ENCODE data around the gene DOCK11.
A peak's percentile ranks its signal among the peaks of the same experiment; 100 is the strongest.

The DOCK11 gene

GRCh38 chrX:118493653-118494297, 1.8 kb upstream of the DOCK11 start:
- no peak overlapping the region for H3K4me3 ChIP-seq (ENCODE audit: low read length)
- no peak for TF ChIP-seq ZNF274 (IDR thresholded peaks at IDR 0.05; ENCODE audit: low read depth, low read length)

GRCh38 chrX:118495958-118496762, 545 bp downstream of the DOCK11 start:
- TF ChIP-seq ZNF274 (IDR thresholded peaks at IDR 0.05; ENCODE audit: low read depth, low read length), result no peak

GRCh38 chrX:118496763-118497079, 1.1 kb downstream of the DOCK11 start:
- TF ChIP-seq ZNF274 (IDR thresholded peaks at IDR 0.05; ENCODE audit: low read depth, low read length), result no peak

More at GRCh38 chrX:118495958-118496762, 545 bp downstream of the DOCK11 start:
- H3K4me3 ChIP-seq (ENCODE audit: low read length), result peak overlapping the region; percentile 77

GRCh38 chrX:118497180-118497818, 1.7 kb downstream of the DOCK11 start:
- TF ChIP-seq ZNF274 (IDR thresholded peaks at IDR 0.05; ENCODE audit: low read depth, low read length), result no peak

More at GRCh38 chrX:118496763-118497079, 1.1 kb downstream of the DOCK11 start:
- peak overlapping the region; percentile 77 for H3K4me3 ChIP-seq (ENCODE audit: low read length)

GRCh38 chrX:118498351-118498750, 2.7 kb downstream of the DOCK11 start:
- H3K4me3 ChIP-seq (ENCODE audit: low read length), result no peak overlapping the region
- no peak for TF ChIP-seq ZNF274 (IDR thresholded peaks at IDR 0.05; ENCODE audit: low read depth, low read length)

More at GRCh38 chrX:118497180-118497818, 1.7 kb downstream of the DOCK11 start:
- peak overlapping the region; percentile 77 for H3K4me3 ChIP-seq (ENCODE audit: low read length)

- no peak overlapping the region for H3K4me3 ChIP-seq (ENCODE audit: low read length)
- TF ChIP-seq ZNF274 (IDR thresholded peaks at IDR 0.05; ENCODE audit: low read depth, low read length), result no peak
These were observed 3.1 kb downstream of the DOCK11 start for GRCh38 chrX:118498755-118499154.

GRCh38 chrX:118499295-118499694, 3.7 kb downstream of the DOCK11 start:
- TF ChIP-seq ZNF274 (IDR thresholded peaks at IDR 0.05; ENCODE audit: low read depth, low read length), result no peak
- no peak overlapping the region for H3K4me3 ChIP-seq (ENCODE audit: low read length)

- TF ChIP-seq ZNF274 (IDR thresholded peaks at IDR 0.05; ENCODE audit: low read depth, low read length), result no peak
- no peak overlapping the region for H3K4me3 ChIP-seq (ENCODE audit: low read length)
These were observed 6.7 kb downstream of the DOCK11 start for GRCh38 chrX:118502161-118502789.

GRCh38 chrX:118503260-118504041, 7.8 kb downstream of the DOCK11 start:
- no peak for TF ChIP-seq ZNF274 (IDR thresholded peaks at IDR 0.05; ENCODE audit: low read depth, low read length)
- H3K4me3 ChIP-seq (ENCODE audit: low read length), result no peak overlapping the region; the same call in 1 of the 2 replicates

- H3K4me3 ChIP-seq (ENCODE audit: low read length), result no peak overlapping the region
- TF ChIP-seq ZNF274 (IDR thresholded peaks at IDR 0.05; ENCODE audit: low read depth, low read length), result no peak
These were observed 9.0 kb downstream of the DOCK11 start for GRCh38 chrX:118504581-118504980.

- no peak for TF ChIP-seq ZNF274 (IDR thresholded peaks at IDR 0.05; ENCODE audit: low read depth, low read length)
- no peak overlapping the region for H3K4me3 ChIP-seq (ENCODE audit: low read length)
These were observed 11.3 kb downstream of the DOCK11 start for GRCh38 chrX:118506805-118507480.

GRCh38 chrX:118507766-118508165, 12.2 kb downstream of the DOCK11 start:
- no peak for TF ChIP-seq ZNF274 (IDR thresholded peaks at IDR 0.05; ENCODE audit: low read depth, low read length)

GRCh38 chrX:118508221-118508620, 12.6 kb downstream of the DOCK11 start:
- no peak for TF ChIP-seq ZNF274 (IDR thresholded peaks at IDR 0.05; ENCODE audit: low read depth, low read length)

More at GRCh38 chrX:118507766-118508165, 12.2 kb downstream of the DOCK11 start:
- H3K4me3 ChIP-seq (ENCODE audit: low read length), result no peak overlapping the region

More at GRCh38 chrX:118508221-118508620, 12.6 kb downstream of the DOCK11 start:
- no peak overlapping the region for H3K4me3 ChIP-seq (ENCODE audit: low read length)
